A549 (cell line): ENCODE data around the gene C6orf118. TPM values are rescaled to one million over a fixed set of nuclear protein-coding genes. Genes with fewer than 3 reads are reported as not detected.

ENCODE experiments used
- ATAC-seq, 2 experiments: fragments of 200-7000 bp in 1 of 2; fragments of >200 bp in 1 of 2; cut with Nextera tagmentation in 1 of 2; cut with Tn5 transposase in 1 of 2; 3 replicates each; pipeline versions ENCODE4 v1.8.0 to v1.9.1; 2018 to 2020; ENCODE audit warnings: mild to moderate bottlenecking in 1 of 2, moderate library complexity in 1 of 2
- CTCF ChIA-PET: fragments of 300-600 bp; sonication (Branson Sonifier 250); formaldehyde crosslinking; extraction: SDS; loops from one replicate; lab custom pipeline; 2021; ENCODE audit warnings: antibody characterized with exemption, inconsistent platforms; lab: Yijun Ruan, JAX
- POLR2A ChIA-PET: fragments of 350-600 bp; formaldehyde crosslinking; extraction: SDS; loops from one replicate; lab custom pipeline; 2021; ENCODE audit warnings: antibody characterized with exemption, inconsistent platforms; lab: Yijun Ruan, JAX
- DNase-seq, 2 experiments: peaks; one replicate each; pipeline versions ENCODE4 v3.0.0 to v3.0.0-alpha.2; 2011 to 2016; ENCODE audit warnings: low read depth in 1 of 2, low spot score in 1 of 2
- FAIRE-seq: peaks from 2 replicates; lab custom pipeline; 2011; peaks lifted over from hg19 to GRCh38; lab: Jason Lieb, UNC
- H3K27ac ChIP-seq, 2 experiments: fragments of >200 bp; sonication (Bioruptor Twin); formaldehyde crosslinking; 3 replicates each; pipeline ENCODE4 v1.5.1; 2016 to 2017
- H3K4me1 ChIP-seq: fragments of >200 bp; sonication (Bioruptor Twin); formaldehyde crosslinking; 3 replicates; pipeline ENCODE4 v1.6.1; 2016
- H3K4me2 ChIP-seq: fragments of >200 bp; sonication (Bioruptor Twin); formaldehyde crosslinking; 3 replicates; pipeline ENCODE4 v1.6.1; 2016
- H3K4me3 ChIP-seq: fragments of >200 bp; sonication (Bioruptor Twin); formaldehyde crosslinking; 3 replicates; pipeline ENCODE4 v1.5.1; 2016
- H3K9me3 ChIP-seq: fragments of >200 bp; sonication (Bioruptor Twin); formaldehyde crosslinking; 3 replicates; pipeline ENCODE4 v1.6.1; 2016
- CBX2 ChIP-seq: fragments of 200-600 bp; sonication (generic); IDR thresholded peaks from 2 replicates; pipeline ENCODE4 v1.6.1; 2016; ENCODE audit warnings: low read depth, mild to moderate bottlenecking, borderline replicate concordance
- CBX8 ChIP-seq: fragments of 200-600 bp; sonication (generic); IDR thresholded peaks from 2 replicates; pipeline ENCODE4 v1.6.1; 2016
- CHD4 ChIP-seq: fragments of 200-600 bp; sonication (generic); IDR thresholded peaks from 2 replicates; pipeline ENCODE4 v1.6.1; 2016; ENCODE audit warnings: antibody characterized with exemption, mild to moderate bottlenecking, borderline replicate concordance
- EHF ChIP-seq: fragments of 250-450 bp; sonication (Bioruptor Pico); IDR thresholded peaks from 2 replicates; pipeline ENCODE4 v1.5.0; 2020; ENCODE audit warnings: mild to moderate bottlenecking
- EHMT2 ChIP-seq: fragments of 200-600 bp; sonication (generic); IDR thresholded peaks from 2 replicates; pipeline ENCODE4 v1.6.1; 2016; ENCODE audit warnings: antibody characterized with exemption, low read depth, mild to moderate bottlenecking, moderate library complexity
- ELK1 ChIP-seq: fragments of 150-350 bp; IDR thresholded peaks from 2 replicates; pipeline ENCODE4 v1.6.1; 2014; ENCODE audit warnings: low read depth, mild to moderate bottlenecking, low read length
- ESRRA ChIP-seq: fragments of 150-350 bp; IDR thresholded peaks from 2 replicates; pipeline ENCODE4 v1.6.1; 2014; ENCODE audit warnings: mild to moderate bottlenecking, low read length, borderline replicate concordance
- FOXS1 ChIP-seq: fragments of 250-450 bp; sonication (Bioruptor Pico); IDR thresholded peaks from 2 replicates; pipeline ENCODE4 v1.5.0; 2020; ENCODE audit warnings: mild to moderate bottlenecking, moderate library complexity
- HDAC2 ChIP-seq: fragments of 200-600 bp; sonication (generic); IDR thresholded peaks from 2 replicates; pipeline ENCODE4 v1.6.1; 2016
- HEYL ChIP-seq: fragments of 250-450 bp; sonication (Bioruptor Pico); IDR thresholded peaks from 2 replicates; pipeline ENCODE4 v1.8.0; 2021; ENCODE audit warnings: mild to moderate bottlenecking, moderate library complexity
- JUN ChIP-seq, 2 experiments: fragments of >200 bp; sonication (Bioruptor Twin); formaldehyde crosslinking; IDR thresholded peaks; 2 replicates in 1 of 2; 3 replicates in 1 of 2; pipeline ENCODE4 v1.6.1; 2016 to 2017
- KDM1A ChIP-seq: fragments of 200-600 bp; sonication (generic); IDR thresholded peaks from 2 replicates; pipeline ENCODE4 v1.6.1; 2016; ENCODE audit warnings: low read depth, mild to moderate bottlenecking
- MAX ChIP-seq: IDR thresholded peaks from 2 replicates; pipeline ENCODE4 v1.6.1; 2012
- RCOR1 ChIP-seq: fragments of 150-350 bp; IDR thresholded peaks from 2 replicates; pipeline ENCODE4 v1.6.1; 2014; ENCODE audit warnings: antibody characterized with exemption, low read length, low read depth
- REST ChIP-seq: fragments of 200-600 bp; sonication (generic); IDR thresholded peaks from 2 replicates; pipeline ENCODE4 v1.6.1; 2016; ENCODE audit warnings: antibody characterized with exemption, mild to moderate bottlenecking, moderate library complexity
- SREBF2 ChIP-seq: fragments of 450-650 bp; IDR thresholded peaks from 2 replicates; pipeline ENCODE4 v1.6.1; 2014; ENCODE audit warnings: mild to moderate bottlenecking, moderate library complexity
- TFCP2L1 ChIP-seq: fragments of 250-450 bp; sonication (Bioruptor Pico); IDR thresholded peaks from 2 replicates; pipeline ENCODE4 v1.5.0; 2021; ENCODE audit warnings: mild to moderate bottlenecking
- ZNF302 ChIP-seq: fragments of 250-450 bp; sonication (Bioruptor Pico); IDR thresholded peaks from 2 replicates; pipeline ENCODE4 v1.9.0; 2021; ENCODE audit warnings: inconsistent platforms, mild to moderate bottlenecking, moderate library complexity
- WGBS: methylation state at CpG from one replicate; pipeline ENCODE4 v1.1.6; 2017; ENCODE audit errors: missing lambda C conversion rate; 5-methylcytosine and 5-hydroxymethylcytosine counted together
- polyA plus RNA-seq, 4 experiments: library from polyadenylated mRNA; depleted of rRNA in 3 of 4; stranded (reverse); fragments of >200 nt; fragmentation: RNase III in 1 of 4; extraction: RNeasy Plus Mini Kit Qiagen cat#74134 plus additional on column Dnase treatment in 1 of 4; gene quantifications; 2 replicates in 3 of 4; 3 replicates in 1 of 4; pipeline ENCODE4 v1.2.3, GENCODE V29; 2011 to 2017
- TF ChIP-seq, protein P1 (sequence below): fragments of >200 bp; sonication (Bioruptor Twin); formaldehyde crosslinking; IDR thresholded peaks from 2 replicates; pipeline ENCODE4 v1.6.1; 2016

The C6orf118 gene
- polyA plus RNA-seq, 2 of the 4 experiments (the other 2 are of a cell fraction) = 0.12 to 0.39 TPM

DNA sequence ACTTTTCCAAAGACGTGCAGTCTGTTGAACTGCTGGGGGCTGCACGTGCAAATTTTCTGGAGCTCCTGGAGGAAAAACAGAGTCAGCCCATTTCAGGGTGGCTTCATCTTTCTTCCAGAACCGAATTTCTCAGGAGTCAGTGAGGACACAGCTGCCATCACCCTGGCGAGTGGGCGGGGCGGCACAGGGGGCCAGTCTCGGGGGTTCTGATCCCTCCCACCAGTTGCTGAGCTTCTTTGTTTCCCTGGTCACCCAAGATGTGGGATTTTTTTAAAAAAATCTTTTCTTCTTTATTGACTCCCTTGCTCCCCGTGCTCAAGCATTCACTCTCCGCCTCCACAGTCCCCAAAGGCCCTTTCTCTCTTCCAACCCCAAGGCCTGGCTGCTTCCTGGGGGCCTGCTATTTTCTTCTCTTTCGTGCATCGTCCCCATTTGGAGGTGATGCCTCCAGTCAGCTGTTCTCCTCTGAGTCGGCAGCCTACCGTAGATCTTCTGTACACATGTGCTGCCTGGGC, 8.9 kb downstream of the C6orf118 start:
- no peak for TF ChIP-seq TFCP2L1
- TF ChIP-seq REST = no peak
- no peak for TF ChIP-seq KDM1A
- TF ChIP-seq JUN (IDR thresholded peaks at IDR 0.05) = no peak
- no peak for TF ChIP-seq RCOR1
- no peak for TF ChIP-seq EHF
- TF ChIP-seq, protein P1, sequence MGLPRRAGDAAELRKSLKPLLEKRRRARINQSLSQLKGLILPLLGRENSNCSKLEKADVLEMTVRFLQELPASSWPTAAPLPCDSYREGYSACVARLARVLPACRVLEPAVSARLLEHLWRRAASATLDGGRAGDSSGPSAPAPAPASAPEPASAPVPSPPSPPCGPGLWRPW = no peak
- no peak for TF ChIP-seq HEYL (CRISPR knock-in tag)
- no peak for TF ChIP-seq ELK1
- TF ChIP-seq FOXS1 = no peak
- TF ChIP-seq EHMT2 = no peak
- TF ChIP-seq SREBF2 = no peak
- TF ChIP-seq CBX8 = no peak
- no peak for TF ChIP-seq HDAC2
- no peak for TF ChIP-seq ESRRA

DNA sequence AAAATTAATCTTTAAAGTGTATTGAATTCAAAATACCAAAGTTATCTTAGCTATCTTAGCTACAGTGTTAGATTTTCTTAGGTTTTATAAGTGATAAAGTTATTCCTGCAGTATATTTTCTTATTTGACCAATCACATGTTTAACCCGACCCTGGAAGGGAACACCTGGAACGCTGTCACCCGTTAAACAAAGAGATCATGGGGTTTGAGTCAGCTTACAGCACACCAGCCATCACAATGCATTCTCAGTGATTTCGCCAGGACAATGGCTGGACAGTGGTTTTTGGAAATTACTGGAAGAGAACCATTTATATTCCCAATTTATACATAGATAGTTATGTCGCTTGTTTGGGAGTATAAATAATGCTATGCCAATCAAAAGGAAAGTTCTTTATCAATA, 10.5 kb downstream of the C6orf118 start:
- CTCF ChIA-PET = no interaction called here

More for the DNA sequence above, 8.9 kb downstream of the C6orf118 start:
- DNase-seq (no peak), FAIRE-seq (no peak), ATAC-seq (no peak)
- CTCF ChIA-PET = no interaction called here
- no peaks in the 10 kb centered on the region for H3K9me3 ChIP-seq
- POLR2A ChIA-PET = no interaction called here
- no peak overlapping the region for H3K4me3 ChIP-seq
- H3K4me2 ChIP-seq = no peak overlapping the region
- H3K4me1 ChIP-seq = no peaks in the 10 kb centered on the region
- H3K27ac ChIP-seq = no peak overlapping the region
- 58% methylated on average over 13 of the region's 13 CpGs for WGBS

GRCh38 chr6:165298402-165298801, 11.0 kb downstream of the C6orf118 start:
- H3K27ac ChIP-seq = no peak overlapping the region
- ATAC-seq (no peak), DNase-seq (no peak), FAIRE-seq (no peak)
- no peak overlapping the region for H3K4me2 ChIP-seq
- ChIA-PET POLR2A (no interaction called here), CTCF (no interaction called here)
- H3K4me1 ChIP-seq = no peaks in the 10 kb centered on the region
- TF ChIP-seq CBX2 = no peak
- 64% methylated on average over 6 of the region's 6 CpGs for WGBS
- H3K4me3 ChIP-seq = no peak overlapping the region
- H3K9me3 ChIP-seq = no peaks in the 10 kb centered on the region

More for the DNA sequence above, 10.5 kb downstream of the C6orf118 start:
- POLR2A ChIA-PET = no interaction called here
- FAIRE-seq (no peak), DNase-seq (no peak), ATAC-seq (no peak)
- TF ChIP-seq ZNF302 = no peak
- no peak for TF ChIP-seq CHD4
- TF ChIP-seq MAX = no peak
- H3K9me3 ChIP-seq = no peaks in the 10 kb centered on the region
- H3K4me1 ChIP-seq = no peaks in the 10 kb centered on the region
- no peak overlapping the region for H3K4me3 ChIP-seq
- 55% methylated on average over 5 of the region's 5 CpGs for WGBS
- no peak overlapping the region for H3K4me2 ChIP-seq
- no peak overlapping the region for H3K27ac ChIP-seq
